Camera-type eye (tissue), 1 donor: ENCODE results near the gene GAPDHS. TPM values are rescaled to one million over a fixed set of nuclear protein-coding genes. Genes with fewer than 3 reads are reported as not detected.

Experiments
- total RNA-seq: library from RNA; depleted of rRNA; stranded (reverse); fragments of >200 nt; gene quantifications from one replicate; pipeline ENCODE4 v1.2.3, GENCODE V29; 2014

The GAPDHS gene
- total RNA-seq = 0.38 TPM

DNA sequence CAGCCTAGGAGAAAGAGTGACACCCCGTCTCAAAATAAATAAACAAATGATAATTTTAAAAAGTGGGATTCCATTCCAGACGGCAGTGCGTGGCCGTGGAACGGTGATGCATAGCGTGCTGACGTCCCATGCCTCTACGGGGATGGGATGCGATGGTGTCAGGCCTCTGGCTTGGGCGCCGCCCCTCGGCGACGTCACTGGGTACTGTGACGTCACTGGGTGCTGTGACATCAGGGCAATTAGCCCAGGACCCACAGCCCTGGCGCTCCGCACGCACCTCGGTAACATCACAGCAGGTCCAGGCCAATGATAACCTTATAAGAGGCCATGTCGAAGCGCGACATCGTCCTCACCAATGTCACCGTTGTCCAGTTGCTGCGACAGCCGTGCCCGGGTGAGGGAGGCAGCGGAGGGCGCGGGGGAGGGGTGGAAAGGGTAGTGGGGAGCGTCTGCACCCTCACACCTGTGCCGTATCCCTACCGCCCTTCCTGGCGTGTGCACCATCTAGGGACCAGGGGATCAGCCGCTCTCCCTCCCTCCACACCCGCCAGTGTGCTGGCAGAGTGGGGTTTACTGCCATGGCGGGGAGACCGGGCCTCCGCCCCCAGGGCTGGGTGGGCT, at the start of gene GAPDHS:
TSS of gene GAPDHS (plus strand) at position 256 of the 621 bp plus-strand sequence. CDS start at position 328, 72 bp downstream.

DNA sequence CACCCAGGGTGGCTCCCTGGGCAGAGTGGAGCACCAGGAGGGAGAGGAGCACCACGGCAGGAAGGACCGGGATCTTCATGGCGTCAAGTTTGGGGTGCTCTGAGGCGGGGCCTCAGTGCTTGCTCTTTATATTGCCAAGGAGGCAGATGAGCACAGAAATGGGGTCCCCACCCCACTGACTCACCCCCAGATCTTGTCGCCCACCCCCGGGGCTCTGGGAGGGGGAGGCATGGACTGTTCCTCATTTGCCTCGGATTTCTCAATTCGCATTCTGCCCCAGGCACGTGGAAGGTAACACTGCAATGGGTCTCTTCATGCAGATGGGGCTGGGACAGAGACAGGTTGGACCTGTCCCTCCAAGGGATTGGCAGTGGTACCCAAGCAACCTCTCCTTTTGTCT, 42.9 kb upstream of the GAPDHS start, which contains the start of gene KRTDAP:
TSS of gene KRTDAP (minus strand) at position 101 of the 400 bp plus-strand sequence. CDS start at position 79, 22 bp downstream.

DNA sequence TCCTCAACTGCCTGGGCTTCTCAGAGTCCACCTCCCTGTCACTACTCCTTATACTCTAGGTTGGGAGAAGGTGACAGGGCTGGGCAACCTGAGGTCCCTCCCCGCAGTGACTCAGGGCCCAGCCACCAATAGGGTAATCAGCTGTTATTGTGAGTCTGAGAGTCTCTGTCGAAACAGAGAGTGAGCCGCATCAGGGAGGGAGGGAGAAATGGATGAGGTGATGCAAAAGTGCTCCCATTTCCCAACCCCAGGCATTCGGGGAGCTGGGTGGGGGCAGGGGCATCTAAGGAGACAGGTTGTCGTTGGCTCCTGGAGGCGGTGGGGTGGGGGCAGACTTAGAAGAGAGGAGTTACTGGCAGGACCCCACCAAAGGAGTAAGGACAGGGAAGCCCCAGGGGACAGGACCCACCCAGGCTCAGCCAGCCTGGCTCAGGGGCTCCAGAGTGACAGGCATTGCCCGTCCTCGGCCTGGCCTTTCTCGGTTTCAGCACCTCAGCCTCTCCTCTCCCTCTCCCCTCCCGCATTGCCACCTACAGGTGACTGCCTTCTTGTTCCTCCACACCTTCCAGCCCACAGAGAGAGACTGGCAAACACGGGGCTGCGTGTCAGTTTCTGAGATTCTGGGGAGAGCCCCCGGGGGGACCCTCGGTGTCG, 19.5 kb upstream of the GAPDHS start, which contains the start of gene DMKN:
TSS of gene DMKN (minus strand) at position 22 of the 654 bp plus-strand sequence. CDS start 174 bp downstream, outside the sequence.

DNA sequence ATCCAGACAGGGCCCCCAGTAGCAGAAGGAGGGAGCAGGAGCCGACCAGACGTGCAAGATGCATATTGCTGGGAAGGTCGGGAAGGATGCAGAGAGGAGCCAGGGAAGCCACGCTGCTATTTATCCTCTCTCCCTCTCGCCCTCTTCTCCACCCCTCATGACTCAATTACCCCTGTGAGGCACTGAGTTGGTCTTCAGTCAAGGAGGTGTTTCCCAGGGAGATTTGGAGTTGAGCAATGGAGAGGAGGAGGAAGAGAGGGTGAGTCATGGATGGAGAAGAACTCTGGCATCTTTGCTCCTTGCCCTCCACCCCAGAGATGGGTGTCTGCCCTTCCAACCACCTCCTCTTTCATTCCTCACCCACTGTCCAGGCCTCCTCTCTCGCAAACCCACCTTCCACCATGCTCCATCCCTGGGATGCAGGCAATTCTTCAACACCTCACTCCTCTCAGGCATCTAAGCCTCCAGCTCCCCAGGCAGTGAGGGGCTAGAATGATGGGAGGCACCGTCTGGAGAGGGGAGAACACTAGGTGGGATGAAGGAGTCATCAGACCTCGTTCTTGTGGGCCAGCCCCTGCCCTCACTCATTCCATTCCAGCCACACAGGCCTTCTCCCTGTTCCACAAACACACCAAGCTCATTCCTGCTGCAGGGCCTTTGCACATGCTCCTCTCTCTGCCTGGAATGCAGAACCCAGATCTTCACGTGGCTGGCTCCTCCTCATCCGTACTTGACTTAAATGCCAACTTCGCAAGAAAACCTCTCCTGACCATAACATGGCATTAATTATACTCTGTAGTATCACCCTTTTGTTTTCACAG, 4.8 kb upstream of the GAPDHS start, which contains the start of gene SBSN:
TSS of gene SBSN (minus strand) at position 94 of the 821 bp plus-strand sequence. CDS start at position 64, 30 bp downstream.

DNA sequence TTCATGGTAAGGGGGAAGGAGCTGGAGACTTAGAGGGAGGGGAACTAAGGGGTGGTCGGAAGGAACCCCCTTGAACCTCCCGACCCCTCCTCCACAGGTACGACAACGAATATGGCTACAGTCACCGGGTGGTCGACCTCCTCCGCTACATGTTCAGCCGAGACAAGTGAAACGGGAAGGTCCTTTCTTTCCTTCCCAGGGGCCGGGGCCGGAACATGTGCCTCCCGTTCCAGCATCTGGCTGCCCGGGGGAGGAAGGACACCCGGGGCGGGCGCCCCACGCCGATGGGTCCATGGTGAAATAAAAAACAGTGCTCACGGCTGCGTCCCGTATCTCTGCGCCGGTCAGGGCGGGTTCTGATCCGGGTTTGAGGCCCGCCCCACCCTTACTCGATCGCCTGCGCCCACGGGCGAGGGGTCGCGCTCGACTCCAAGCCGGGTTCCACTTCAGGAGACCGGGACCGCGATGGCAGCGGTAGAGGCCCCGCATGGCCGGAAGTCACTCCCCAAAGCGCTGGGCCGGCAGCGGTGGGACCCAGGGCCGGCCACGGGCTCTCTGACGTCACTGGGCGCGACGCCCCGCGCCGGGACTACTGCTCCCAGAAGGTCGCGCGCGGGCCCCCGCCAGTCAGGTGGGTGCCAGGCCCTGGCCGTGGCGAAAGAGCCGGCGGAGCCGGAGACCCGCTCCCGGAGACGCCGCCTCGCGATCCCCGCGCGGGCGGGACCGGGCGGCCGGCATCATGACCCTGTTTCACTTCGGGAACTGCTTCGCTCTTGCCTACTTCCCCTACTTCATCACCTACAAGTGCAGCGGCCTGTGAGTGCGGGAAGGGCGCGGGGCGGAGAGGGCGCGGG, 12.0 kb downstream of the GAPDHS start, which contains the start of gene TMEM147:
TSS of gene TMEM147 (plus strand) at position 626 of the 854 bp plus-strand sequence. CDS start at position 740, 114 bp downstream.

DNA sequence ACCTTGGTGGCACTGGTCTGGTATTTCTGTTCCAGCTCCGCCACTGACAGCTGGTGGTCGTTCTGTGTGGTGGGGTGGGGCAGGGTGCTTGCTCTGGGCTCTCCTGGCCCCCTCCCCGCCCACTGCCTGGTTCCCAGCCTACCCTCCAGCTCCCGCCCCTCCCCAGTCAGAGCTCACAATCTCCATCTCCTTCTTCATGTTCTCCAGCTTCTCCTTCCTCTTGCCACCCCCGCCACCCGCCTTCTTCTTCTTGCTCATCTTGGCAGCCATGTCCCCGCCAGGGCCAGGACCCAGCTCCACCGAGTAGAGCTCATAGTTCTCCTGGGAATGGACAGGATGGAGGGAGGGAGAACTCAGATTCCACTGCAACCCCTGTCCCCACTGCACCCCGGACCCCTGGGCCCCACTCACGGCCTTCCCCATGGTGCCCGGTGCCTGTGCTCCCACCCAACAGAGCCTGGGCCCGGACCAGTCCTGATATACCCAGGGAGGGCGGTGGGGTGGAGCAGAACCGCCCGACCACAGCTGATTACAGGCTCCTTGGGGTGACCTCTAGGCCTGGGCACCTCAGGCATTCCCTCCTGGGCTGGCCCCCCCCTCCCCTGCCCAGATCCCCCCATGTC, 30.1 kb downstream of the GAPDHS start, which contains the start of gene ATP4A:
TSS of gene ATP4A (minus strand) at position 452 of the 623 bp plus-strand sequence. CDS start at position 423, 29 bp downstream.

DNA sequence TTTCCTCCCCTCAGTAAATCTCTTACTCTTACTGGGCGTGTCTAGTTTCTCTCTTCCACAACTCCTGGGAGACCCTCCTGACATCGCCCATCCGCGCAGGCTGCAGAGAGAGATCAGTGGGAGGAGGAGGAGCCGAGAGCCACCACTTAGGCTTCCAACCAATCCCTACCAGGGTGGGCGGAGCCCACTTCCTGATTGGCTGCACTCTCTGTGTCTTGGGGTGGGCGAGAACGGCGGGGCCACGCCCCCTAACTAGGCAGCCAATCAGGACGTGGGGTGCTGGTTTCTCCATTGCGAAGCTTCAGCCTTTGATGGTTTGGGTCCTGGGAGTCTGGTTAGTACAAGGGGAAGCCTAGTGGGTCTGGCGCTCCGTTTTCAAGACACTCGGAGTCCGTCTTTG, 52.6 kb downstream of the GAPDHS start, which contains the start of gene PMIS2:
TSS of gene PMIS2 (plus strand) at position 326 of the 400 bp plus-strand sequence. CDS start 87 bp downstream, outside the sequence.

Other genes with a start within 250 kb of the GAPDHS start
- gene MAG, start 241.3 kb upstream of the GAPDHS start, total RNA-seq = 1.2 TPM
- 0.66 TPM for gene CD22, start 204.3 kb upstream of the GAPDHS start, total RNA-seq
- not detected for gene FFAR1, start 185.6 kb upstream of the GAPDHS start, total RNA-seq
- gene FFAR3, start 175.0 kb upstream of the GAPDHS start, total RNA-seq = 0.44 TPM
- not detected for gene GPR42, start 162.4 kb upstream of the GAPDHS start, total RNA-seq
- gene FFAR2, start 85.2 kb upstream of the GAPDHS start, total RNA-seq = not detected
- not detected for gene KRTDAP, start 43.0 kb upstream of the GAPDHS start, total RNA-seq
- 31.8 TPM for gene DMKN, start 19.8 kb upstream of the GAPDHS start, total RNA-seq
- 0.93 TPM for gene SBSN, start 5.1 kb upstream of the GAPDHS start, total RNA-seq
- 49.3 TPM for gene TMEM147, start 12.2 kb downstream of the GAPDHS start, total RNA-seq
- gene ATP4A, start 30.2 kb downstream of the GAPDHS start, total RNA-seq = not detected
- gene PMIS2, start 52.7 kb downstream of the GAPDHS start, total RNA-seq = not detected
- gene HAUS5, start 79.3 kb downstream of the GAPDHS start, total RNA-seq = 13.6 TPM
- 42.9 TPM for gene RBM42, start 95.6 kb downstream of the GAPDHS start, total RNA-seq
- gene ETV2, start 108.3 kb downstream of the GAPDHS start, total RNA-seq = not detected
- 239 TPM for gene COX6B1, start 114.9 kb downstream of the GAPDHS start, total RNA-seq
- not detected for gene UPK1A, start 133.1 kb downstream of the GAPDHS start, total RNA-seq
- not detected for gene ZBTB32, start 171.1 kb downstream of the GAPDHS start, total RNA-seq
- gene KMT2B, start 184.5 kb downstream of the GAPDHS start, total RNA-seq = 26.9 TPM
- 2.6 TPM for gene IGFLR1, start 209.0 kb downstream of the GAPDHS start, total RNA-seq
- 13.8 TPM for gene U2AF1L4, start 212.0 kb downstream of the GAPDHS start, total RNA-seq
- 12.8 TPM for gene PSENEN, start 212.2 kb downstream of the GAPDHS start, total RNA-seq
- gene LIN37, start 215.1 kb downstream of the GAPDHS start, total RNA-seq = 11.6 TPM
- 14.9 TPM for gene HSPB6, start 223.6 kb downstream of the GAPDHS start, total RNA-seq
- 7.8 TPM for gene PROSER3, start 224.7 kb downstream of the GAPDHS start, total RNA-seq
- gene ARHGAP33, start 242.1 kb downstream of the GAPDHS start, total RNA-seq = 89.9 TPM